Parathyroid adenoma (tissue), 2 donors: ENCODE results near the gene GPR137.
A peak's percentile ranks its signal among the peaks of the same experiment; 100 is the strongest.
"Not testable (repeated sequence)": the region's sequence is repeated elsewhere in the genome, so short reads cannot be mapped to it uniquely, and the experiment has no call there.

ENCODE experiments used
- H2AFZ ChIP-seq: fragments of 300-600 bp; sonication (generic); one replicate; pipeline ENCODE4 v1.7.0; 2017; ENCODE audit warnings: antibody characterized with exemption, mild to moderate bottlenecking
- H3K27ac ChIP-seq: fragments of 300-600 bp; sonication (generic); one replicate; pipeline ENCODE4 v1.7.0; 2017
- H3K27me3 ChIP-seq: fragments of 300-600 bp; sonication (generic); one replicate; pipeline ENCODE4 v1.7.0; 2017; ENCODE audit warnings: low read length; ENCODE audit not compliant: control insufficient read depth, insufficient read depth
- H3K36me3 ChIP-seq: fragments of 300-600 bp; sonication (generic); one replicate; pipeline ENCODE4 v1.7.0; 2017; ENCODE audit warnings: low read length; ENCODE audit not compliant: control insufficient read depth, insufficient read depth
- H3K4me1 ChIP-seq: fragments of 300-600 bp; sonication (generic); one replicate; pipeline ENCODE4 v1.7.0; 2017; ENCODE audit warnings: control low read depth
- H3K4me2 ChIP-seq: fragments of 300-600 bp; sonication (generic); one replicate; pipeline ENCODE4 v1.7.0; 2017; ENCODE audit warnings: low read length
- H3K4me3 ChIP-seq: fragments of 300-600 bp; sonication (generic); one replicate; pipeline ENCODE4 v1.7.0; 2017; ENCODE audit warnings: low read depth, low read length
- H3K79me2 ChIP-seq: fragments of 300-600 bp; sonication (generic); one replicate; pipeline ENCODE4 v1.7.0; 2017; ENCODE audit warnings: control low read depth
- H3K9ac ChIP-seq: fragments of 300-600 bp; sonication (generic); one replicate; pipeline ENCODE4 v1.7.0; 2017; ENCODE audit warnings: mild to moderate bottlenecking
- H3K9me3 ChIP-seq: fragments of 300-600 bp; sonication (generic); one replicate; pipeline ENCODE4 v1.7.0; 2017; ENCODE audit warnings: low read length; ENCODE audit not compliant: control insufficient read depth
- TF ChIP-seq, protein P1 (sequence below): fragments of 300-600 bp; sonication (generic); IDR thresholded peaks from one replicate; pipeline ENCODE4 v1.7.0; 2017; ENCODE audit warnings: antibody characterized with exemption, mild to moderate bottlenecking
- donor health status: primary hyperparathyroidism.

Gene GPR137

DNA sequence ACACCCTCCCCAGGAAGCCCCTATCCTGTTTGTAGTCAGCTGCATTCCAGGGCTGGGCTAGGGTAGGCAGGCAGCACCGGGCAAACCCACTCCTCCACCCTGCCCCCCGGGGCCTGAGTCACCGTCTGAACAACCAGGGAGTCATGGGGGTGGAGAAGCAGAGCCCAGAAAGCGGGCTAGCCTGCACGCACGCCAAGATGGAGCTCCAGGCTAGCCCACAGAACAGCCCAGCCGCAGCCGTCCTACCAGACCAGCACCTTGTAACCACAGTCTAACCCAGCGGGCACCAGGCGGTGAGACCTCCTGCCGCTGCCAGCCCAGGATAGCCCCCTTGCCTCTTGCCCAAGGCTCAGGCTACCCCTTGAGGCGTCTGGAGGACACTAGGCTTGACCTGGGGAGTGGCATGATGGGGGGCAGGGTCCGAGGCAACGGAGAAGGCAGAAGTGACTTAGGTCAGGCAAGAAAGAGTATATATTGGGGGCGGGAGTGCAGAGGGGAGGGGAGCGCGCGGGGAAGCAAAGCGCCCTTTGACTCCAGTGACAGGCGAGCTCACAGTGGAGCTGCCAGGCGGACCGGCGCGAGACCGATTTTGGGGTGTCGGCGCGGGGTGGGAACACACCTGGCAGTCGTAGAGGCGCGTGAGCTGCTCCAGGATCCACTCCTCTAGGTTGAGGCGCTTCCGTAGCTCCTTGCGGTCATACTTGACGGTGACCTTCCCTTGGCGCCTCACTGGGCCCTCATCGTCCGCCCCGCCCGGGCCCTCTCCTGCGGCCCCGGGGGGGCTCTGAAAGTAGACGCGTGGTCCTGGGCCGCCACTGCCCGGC is 39.6 kb upstream of the GPR137 start:
- no peaks in the 10 kb centered on the region for H3K36me3 ChIP-seq
- H3K9ac ChIP-seq, result no peak overlapping the region
- H3K27ac ChIP-seq, result peak overlapping the region; percentile 36
- H3K4me2 ChIP-seq, result peak overlapping the region; percentile 75
- H3K9me3 ChIP-seq, result no peaks in the 10 kb centered on the region
- H3K4me1 ChIP-seq, result peaks cover 2% of the 10 kb centered on the region
- TF ChIP-seq, protein P1, sequence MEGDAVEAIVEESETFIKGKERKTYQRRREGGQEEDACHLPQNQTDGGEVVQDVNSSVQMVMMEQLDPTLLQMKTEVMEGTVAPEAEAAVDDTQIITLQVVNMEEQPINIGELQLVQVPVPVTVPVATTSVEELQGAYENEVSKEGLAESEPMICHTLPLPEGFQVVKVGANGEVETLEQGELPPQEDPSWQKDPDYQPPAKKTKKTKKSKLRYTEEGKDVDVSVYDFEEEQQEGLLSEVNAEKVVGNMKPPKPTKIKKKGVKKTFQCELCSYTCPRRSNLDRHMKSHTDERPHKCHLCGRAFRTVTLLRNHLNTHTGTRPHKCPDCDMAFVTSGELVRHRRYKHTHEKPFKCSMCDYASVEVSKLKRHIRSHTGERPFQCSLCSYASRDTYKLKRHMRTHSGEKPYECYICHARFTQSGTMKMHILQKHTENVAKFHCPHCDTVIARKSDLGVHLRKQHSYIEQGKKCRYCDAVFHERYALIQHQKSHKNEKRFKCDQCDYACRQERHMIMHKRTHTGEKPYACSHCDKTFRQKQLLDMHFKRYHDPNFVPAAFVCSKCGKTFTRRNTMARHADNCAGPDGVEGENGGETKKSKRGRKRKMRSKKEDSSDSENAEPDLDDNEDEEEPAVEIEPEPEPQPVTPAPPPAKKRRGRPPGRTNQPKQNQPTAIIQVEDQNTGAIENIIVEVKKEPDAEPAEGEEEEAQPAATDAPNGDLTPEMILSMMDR, result no peak
- no peaks in the 10 kb centered on the region for H3K79me2 ChIP-seq
- H2AFZ ChIP-seq, result peak overlapping the region; percentile 46
- H3K4me3 ChIP-seq, result peak overlapping the region; percentile 58
- H3K27me3 ChIP-seq, result no peaks in the 10 kb centered on the region

DNA sequence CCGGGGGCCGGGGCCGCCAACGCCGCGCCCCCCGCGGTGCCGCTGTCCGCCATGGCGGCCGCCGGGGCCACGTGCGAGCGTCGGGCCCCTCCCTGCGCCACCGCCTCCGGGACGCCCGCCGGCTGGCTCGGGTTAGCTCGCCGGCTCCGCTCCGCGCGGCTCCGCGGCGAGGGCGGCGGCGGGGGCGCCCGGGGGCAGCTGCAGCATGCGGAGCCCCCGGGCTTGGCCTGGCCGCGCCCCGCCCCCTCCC is 39.1 kb upstream of the GPR137 start:
- not testable (repeated sequence) for H3K4me3 ChIP-seq, H3K27ac ChIP-seq, H3K9ac ChIP-seq

DNA sequence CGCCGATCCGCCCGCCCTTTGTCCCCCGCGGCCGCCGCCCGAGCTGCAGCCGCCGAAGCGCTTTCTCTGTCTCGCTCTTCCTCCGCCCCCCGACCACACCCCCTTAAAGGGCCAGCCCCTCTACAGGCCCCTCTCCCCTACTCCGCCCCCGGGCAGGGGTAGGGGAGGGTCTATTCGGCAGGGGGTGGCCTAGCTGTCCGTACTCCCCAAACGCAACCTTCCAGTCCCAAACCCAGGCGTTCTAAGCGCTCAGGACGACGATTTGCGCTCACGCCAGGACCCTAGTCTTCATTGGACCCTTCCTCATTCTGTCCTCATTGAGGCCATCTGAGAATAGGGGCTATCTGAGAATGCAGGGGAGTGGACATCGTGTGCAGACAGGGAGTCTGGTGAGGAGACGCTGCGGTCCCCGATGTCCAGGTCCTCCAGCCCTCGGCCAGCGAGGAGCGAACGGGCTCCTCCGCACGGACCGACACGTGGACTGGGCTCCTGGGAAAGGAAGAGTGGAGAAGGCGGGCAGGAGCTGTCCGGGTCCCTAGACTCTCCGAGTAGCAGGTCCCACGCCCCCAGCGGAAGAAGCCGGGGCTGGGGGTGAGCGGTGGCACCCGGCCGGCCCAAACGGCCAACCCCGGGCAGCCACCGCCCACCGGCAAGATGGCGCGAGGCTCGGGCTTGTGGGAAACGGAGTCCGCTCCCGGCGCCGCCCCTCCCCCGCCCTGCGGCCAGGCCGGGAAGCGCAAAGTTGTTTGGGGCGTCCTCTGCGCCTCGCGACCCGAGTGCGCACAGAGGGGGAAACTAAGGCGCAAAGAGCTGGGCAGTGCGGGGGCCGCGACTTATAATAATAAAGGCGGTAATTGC is 38.5 kb upstream of the GPR137 start, which contains the start of gene PPP1R14B:
PPP1R14B (minus strand) TSS at position 73 of the 858 bp plus-strand sequence. CDS start 270 bp downstream, outside the sequence.
- peaks cover 2% of the 10 kb centered on the region for H3K4me1 ChIP-seq
- TF ChIP-seq, protein P1, result no peak
- no peaks in the 10 kb centered on the region for H3K9me3 ChIP-seq
- H3K9ac ChIP-seq, result no peak within 1 kb of the TSS
- H3K4me3 ChIP-seq, result peak within 1 kb of the TSS; percentile 85
- H3K27ac ChIP-seq, result peak within 1 kb of the TSS; percentile 83
- peak within 1 kb of the TSS; percentile 73 for H2AFZ ChIP-seq
- H3K4me2 ChIP-seq, result peak within 1 kb of the TSS; percentile 99
- H3K79me2 ChIP-seq, result no peaks in the 10 kb centered on the region
- H3K27me3 ChIP-seq, result no peaks in the 10 kb centered on the region
- H3K36me3 ChIP-seq, result no peaks in the 10 kb centered on the region

More for the DNA sequence above, 39.1 kb upstream of the GPR137 start:
- not testable (repeated sequence) for H3K36me3 ChIP-seq, H3K4me1 ChIP-seq, H3K27me3 ChIP-seq, H2AFZ ChIP-seq, H3K9me3 ChIP-seq, H3K79me2 ChIP-seq, H3K4me2 ChIP-seq

DNA sequence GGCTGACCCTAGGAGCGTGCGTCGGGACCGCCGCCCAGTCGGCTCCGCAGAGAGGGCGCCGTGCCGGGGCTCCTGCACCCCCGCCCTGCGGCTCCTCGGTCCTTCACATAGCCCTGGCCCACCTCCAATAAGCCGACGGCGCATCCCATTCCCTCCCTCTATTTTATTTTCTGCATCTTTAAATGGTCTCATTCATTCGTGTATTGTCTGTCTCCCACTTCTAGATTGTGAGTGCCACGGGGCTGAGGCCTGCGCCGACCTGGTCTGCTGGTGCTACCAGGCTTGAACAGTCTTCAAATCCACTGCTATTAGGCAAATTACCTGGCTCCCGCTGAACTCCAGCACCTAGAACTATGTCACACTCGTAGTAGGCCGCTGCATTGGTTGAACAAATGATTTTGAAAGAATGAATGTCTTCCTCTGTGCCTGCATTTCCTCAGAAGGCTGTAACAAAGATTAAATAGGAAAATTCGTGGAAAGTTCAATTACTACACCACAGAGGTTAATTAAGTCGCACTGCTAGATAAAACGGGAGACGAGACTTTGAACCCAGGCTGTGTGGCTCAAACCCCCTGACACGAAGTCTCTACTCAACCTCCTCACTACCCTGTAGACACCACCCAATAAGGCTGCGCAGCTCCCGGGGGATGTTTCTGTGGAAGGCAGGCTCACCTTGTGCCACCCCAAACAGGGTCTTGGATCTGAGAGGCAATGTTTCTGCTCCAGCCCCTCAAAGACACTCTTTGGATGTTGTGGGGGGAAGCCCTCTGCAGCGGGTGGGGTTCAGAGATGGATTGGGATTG is 37.7 kb upstream of the GPR137 start:
- peak overlapping the region; percentile 85 for H3K4me3 ChIP-seq
- H3K9me3 ChIP-seq, result no peaks in the 10 kb centered on the region
- no peaks in the 10 kb centered on the region for H3K36me3 ChIP-seq
- no peaks in the 10 kb centered on the region for H3K79me2 ChIP-seq
- no peaks in the 10 kb centered on the region for H3K4me1 ChIP-seq
- peak overlapping the region; percentile 73 for H2AFZ ChIP-seq
- H3K9ac ChIP-seq, result no peak overlapping the region
- TF ChIP-seq, protein P1, result no peak
- no peak overlapping the region for H3K27ac ChIP-seq
- no peaks in the 10 kb centered on the region for H3K27me3 ChIP-seq
- peak overlapping the region; percentile 99 for H3K4me2 ChIP-seq

DNA sequence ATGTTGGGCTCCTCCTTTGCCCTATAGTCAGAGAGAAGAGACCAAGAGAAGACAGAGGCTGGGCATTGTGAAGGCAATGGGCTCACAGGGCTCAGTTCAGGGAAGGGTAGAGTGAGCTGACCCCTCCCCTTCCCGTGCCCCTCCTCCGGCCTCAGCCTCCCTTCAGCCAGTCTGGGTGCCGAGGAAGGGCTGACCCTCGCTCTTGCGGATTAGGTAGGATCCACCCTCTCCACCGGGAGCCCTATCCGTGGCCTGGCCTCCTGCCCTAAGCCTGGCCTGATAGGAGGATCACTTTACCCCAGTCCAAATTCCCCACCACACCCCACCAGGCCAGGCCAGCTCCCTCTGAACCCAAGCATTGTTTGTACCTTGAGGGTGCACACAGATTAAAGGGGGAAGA is 37.1 kb upstream of the GPR137 start:
- no peaks in the 10 kb centered on the region for H3K36me3 ChIP-seq

More for the DNA sequence above, 37.1 kb upstream of the GPR137 start:
- TF ChIP-seq, protein P1, result no peak
- no peak overlapping the region for H3K27ac ChIP-seq
- peaks cover under 1% of the 10 kb centered on the region for H3K4me1 ChIP-seq
- H3K27me3 ChIP-seq, result no peaks in the 10 kb centered on the region
- no peak overlapping the region for H3K4me2 ChIP-seq
- H3K4me3 ChIP-seq, result no peak overlapping the region
- H3K9ac ChIP-seq, result no peak overlapping the region
- H2AFZ ChIP-seq, result no peak overlapping the region
- H3K79me2 ChIP-seq, result no peaks in the 10 kb centered on the region
- H3K9me3 ChIP-seq, result no peaks in the 10 kb centered on the region
